Ishikawa (cell line): ENCODE measurements around the gene CASTOR1.

Source experiments
- CEBPB ChIP-seq: IDR thresholded peaks from 2 replicates; pipeline ENCODE4 v1.6.1; 2012
- EP300 ChIP-seq: IDR thresholded peaks from 2 replicates; pipeline ENCODE4 v1.6.1; 2012; ENCODE audit warnings: borderline replicate concordance
- MAX ChIP-seq: IDR thresholded peaks from 2 replicates; pipeline ENCODE4 v1.6.1; 2012
- TAF1 ChIP-seq: IDR thresholded peaks from 2 replicates; pipeline ENCODE4 v1.6.1; 2012; ENCODE audit warnings: low read depth, mild to moderate bottlenecking
- USF1 ChIP-seq: IDR thresholded peaks from 2 replicates; pipeline ENCODE4 v1.6.1; 2012
- YY1 ChIP-seq: IDR thresholded peaks from 2 replicates; pipeline ENCODE4 v1.6.1; 2012; ENCODE audit warnings: low read depth

- TF ChIP-seq EP300 (no peak), USF1 (no peak), MAX (no peak), CEBPB (no peak), YY1 (no peak), TAF1 (no peak)
These were observed 9.4 kb downstream of the CASTOR1 start for GRCh38 chr22:30279932-30280331.
